Neural cell (in vitro differentiated cells): ENCODE data around the gene SLC7A6. TPM values are rescaled to one million over a fixed set of nuclear protein-coding genes. Genes with fewer than 3 reads are reported as not detected.

Experiments
- H2AFZ ChIP-seq: fragments of 200-600, 300-800 bp; sonication (generic), shearing (Covaris generic); 2 replicates; pipeline ENCODE4 v1.6.0; 2014; ENCODE audit warnings: low read depth, mild to moderate bottlenecking, antibody characterized with exemption, low read length, moderate library complexity
- H3F3A ChIP-seq: fragments of 200-600 bp; shearing (Covaris generic); 2 replicates; pipeline ENCODE4 v1.6.1; 2016; ENCODE audit warnings: mild to moderate bottlenecking, moderate library complexity, mixed read lengths, antibody characterized with exemption, low read length; ENCODE audit not compliant: insufficient read depth, poor library complexity, severe bottlenecking
- H3K27ac ChIP-seq: fragments of 200-600, 300-800 bp; sonication (generic), shearing (Covaris generic); 2 replicates; pipeline ENCODE4 v1.5.1; 2014; ENCODE audit warnings: mild to moderate bottlenecking, low read length, moderate library complexity
- H3K27me3 ChIP-seq: fragments of 300-800, 200-600 bp; sonication (generic), shearing (Covaris generic); 2 replicates; pipeline ENCODE4 v1.6.0; 2014; ENCODE audit warnings: mild to moderate bottlenecking, low read depth, low read length, moderate library complexity; ENCODE audit not compliant: insufficient read depth
- H3K36me3 ChIP-seq: fragments of 300-800, 200-600 bp; sonication (generic), shearing (Covaris generic); 2 replicates; pipeline ENCODE4 v1.5.1; 2014; ENCODE audit warnings: mild to moderate bottlenecking, antibody characterized with exemption, low read length, moderate library complexity; ENCODE audit not compliant: insufficient read depth
- H3K4me2 ChIP-seq: fragments of 300-800, 200-600 bp; sonication (generic), shearing (Covaris generic); 2 replicates; pipeline ENCODE4 v1.6.0; 2014; ENCODE audit warnings: mild to moderate bottlenecking, low read length
- H3K4me3 ChIP-seq: fragments of 300-800, 200-600 bp; sonication (generic), shearing (Covaris generic); 2 replicates; pipeline ENCODE4 v1.5.1; 2014; ENCODE audit warnings: mild to moderate bottlenecking, low read length, moderate library complexity
- H3K79me2 ChIP-seq: fragments of 200-600 bp; shearing (Covaris generic); replicated peaks from 2 replicates; pipeline ENCODE4 v1.6.0; 2014; ENCODE audit warnings: mild to moderate bottlenecking, low read length, moderate library complexity; ENCODE audit not compliant: insufficient read depth
- H3K9ac ChIP-seq: fragments of 300-800, 200-600 bp; sonication (generic), shearing (Covaris generic); 2 replicates; pipeline ENCODE4 v1.6.1; 2016; ENCODE audit warnings: mild to moderate bottlenecking, low read length, mixed read lengths
- H3K9me2 ChIP-seq: fragments of 200-600 bp; shearing (Covaris generic); 2 replicates; pipeline ENCODE4 v1.6.1; 2016; ENCODE audit warnings: mild to moderate bottlenecking, low read length, mixed read lengths; ENCODE audit not compliant: insufficient read depth
- H3K9me3 ChIP-seq: fragments of 200-600, 300-800 bp; sonication (generic), shearing (Covaris generic); 2 replicates; pipeline ENCODE4 v1.6.1; 2016; ENCODE audit warnings: mild to moderate bottlenecking, mixed run types, low read length, moderate library complexity, mixed read lengths
- H4K20me1 ChIP-seq: fragments of 200-600 bp; shearing (Covaris generic); 2 replicates; pipeline ENCODE4 v1.6.1; 2016; ENCODE audit warnings: mild to moderate bottlenecking, mixed run types; ENCODE audit not compliant: insufficient read depth
- EP300 ChIP-seq: fragments of 450-650 bp; conservative IDR thresholded peaks from 2 replicates; pipeline ENCODE4 v1.6.1; 2014; ENCODE audit warnings: antibody characterized with exemption, mild to moderate bottlenecking, moderate library complexity; ENCODE audit not compliant: poor library complexity, severe bottlenecking
- EZH2 ChIP-seq: fragments of 200-600, 300-800 bp; shearing (Covaris generic), sonication (generic); IDR thresholded peaks from 2 replicates; pipeline ENCODE4 v1.6.1; 2014; ENCODE audit warnings: antibody characterized with exemption, low read length, borderline replicate concordance, mild to moderate bottlenecking; ENCODE audit not compliant: insufficient read depth, poor library complexity, severe bottlenecking
- MXI1 ChIP-seq: fragments of 450-650 bp; conservative IDR thresholded peaks from 2 replicates; pipeline ENCODE4 v1.6.1; 2014; ENCODE audit warnings: antibody characterized with exemption, mild to moderate bottlenecking; ENCODE audit not compliant: poor library complexity, severe bottlenecking
- POLR2AphosphoS5 ChIP-seq: IDR thresholded peaks from 2 replicates; pipeline ENCODE4 v1.6.1; 2012
- RAD21 ChIP-seq: fragments of 450-650 bp; conservative IDR thresholded peaks from 2 replicates; pipeline ENCODE4 v1.6.1; 2014; ENCODE audit warnings: antibody characterized with exemption, mild to moderate bottlenecking, moderate library complexity
- SMC3 ChIP-seq: fragments of 450-650 bp; conservative IDR thresholded peaks from 2 replicates; pipeline ENCODE4 v1.6.1; 2014; ENCODE audit warnings: antibody characterized with exemption, mild to moderate bottlenecking, moderate library complexity; ENCODE audit not compliant: poor library complexity
- TAF1 ChIP-seq: IDR thresholded peaks from 2 replicates; pipeline ENCODE4 v1.6.1; 2012; ENCODE audit warnings: low read depth
- polyA minus RNA-seq: library from RNA; depleted of rRNA, polyadenylated mRNA; stranded (reverse); fragments of >200 nt; gene quantifications from 2 replicates; pipeline ENCODE4 v1.2.3, GENCODE V29; 2014
- polyA plus RNA-seq: library from polyadenylated mRNA; depleted of rRNA; stranded (reverse); fragments of >200 nt; gene quantifications from 2 replicates; pipeline ENCODE4 v1.2.3, GENCODE V29; 2014
- TF ChIP-seq, protein P1 (sequence below): fragments of 450-650 bp; IDR thresholded peaks from 2 replicates; pipeline ENCODE4 v1.5.1; 2014; ENCODE audit warnings: antibody characterized with exemption, mild to moderate bottlenecking, moderate library complexity; ENCODE audit not compliant: poor library complexity, severe bottlenecking
- TF ChIP-seq, protein P2 (sequence below): IDR thresholded peaks from 2 replicates; pipeline ENCODE4 v1.6.1; 2012; ENCODE audit warnings: borderline replicate concordance

SLC7A6 gene
- polyA plus RNA-seq (36.0 and 39.3 TPM in 2 replicates), polyA minus RNA-seq (24.2 and 38.5 TPM in 2 replicates)

DNA sequence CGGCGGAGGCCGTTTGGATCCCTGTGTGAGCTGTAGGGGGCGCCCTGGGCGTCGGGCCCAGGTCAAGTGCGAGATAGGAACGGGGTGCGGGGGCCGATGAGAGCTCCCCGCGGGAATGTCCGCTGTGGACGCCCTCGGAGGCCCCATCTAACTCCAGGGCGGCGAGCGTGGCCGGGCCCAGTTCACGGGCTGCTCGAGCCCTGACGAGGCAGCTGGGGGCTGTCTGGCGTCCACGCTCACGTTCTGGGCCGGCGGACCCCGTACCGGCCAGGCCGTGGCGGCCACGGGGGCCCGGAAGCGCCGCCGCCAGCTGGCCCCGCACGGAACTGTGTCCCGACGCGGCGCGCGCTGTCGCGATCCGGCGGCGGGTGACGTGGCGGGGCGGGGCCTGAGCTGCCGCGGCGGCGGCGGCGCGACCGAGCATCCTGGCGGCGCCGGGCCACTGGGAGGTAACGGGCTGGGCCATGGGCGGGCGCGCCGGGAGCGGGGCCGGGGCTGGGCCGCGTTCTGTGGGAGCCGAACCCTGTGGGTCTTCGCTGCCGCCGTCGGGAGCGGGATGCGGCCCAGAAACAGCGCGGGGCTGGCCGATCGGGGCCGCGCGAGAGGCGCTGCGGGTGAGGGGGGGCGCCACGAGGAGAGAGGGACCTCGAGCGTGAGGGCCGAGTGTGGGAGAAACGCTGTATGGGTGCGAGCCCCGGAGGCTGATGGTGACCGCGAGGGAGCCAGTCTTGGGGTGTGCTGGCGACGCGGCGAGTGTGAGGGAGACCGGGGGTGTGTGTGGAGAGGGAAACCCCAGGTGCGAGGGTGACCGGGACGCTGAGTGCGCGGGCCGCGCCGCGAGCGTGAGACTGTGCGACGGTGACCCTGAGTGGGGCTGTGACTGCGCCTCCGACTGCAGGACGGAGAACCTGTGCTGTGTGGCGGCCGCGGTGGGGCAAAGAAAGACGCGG is at the start of gene SLC7A6:
TSS of gene SLC7A6 (plus strand) at position 399 of the 950 bp plus-strand sequence. CDS start 10,201 bp downstream, outside the sequence.
- Histone ChIP-seq H3K9ac (peak within 1 kb of the TSS; percentile 81), H3K79me2 (no peaks in the 10 kb centered on the region), H3K4me2 (peak within 1 kb of the TSS; percentile 36), H3F3A (peaks cover 3% of the 10 kb centered on the region), H3K27me3 (no peaks in the 10 kb centered on the region), H2AFZ (peak within 1 kb of the TSS; percentile 69), H3K36me3 (no peaks in the 10 kb centered on the region), H3K27ac (peak within 1 kb of the TSS; percentile 68), H3K9me2 (no peaks in the 10 kb centered on the region), H3K4me3 (peak within 1 kb of the TSS; percentile 97), H4K20me1 (no peaks in the 10 kb centered on the region), H3K9me3 (no peaks in the 10 kb centered on the region)
- TF ChIP-seq POLR2AphosphoS5 (peak; percentile 61), SMC3 (peak; percentile 43), RAD21 (peak; percentile 26), EP300 (peak; percentile 52), TAF1 (no peak), EZH2 (no peak), MXI1 (peak; percentile 94)
- TF ChIP-seq, protein P1, sequence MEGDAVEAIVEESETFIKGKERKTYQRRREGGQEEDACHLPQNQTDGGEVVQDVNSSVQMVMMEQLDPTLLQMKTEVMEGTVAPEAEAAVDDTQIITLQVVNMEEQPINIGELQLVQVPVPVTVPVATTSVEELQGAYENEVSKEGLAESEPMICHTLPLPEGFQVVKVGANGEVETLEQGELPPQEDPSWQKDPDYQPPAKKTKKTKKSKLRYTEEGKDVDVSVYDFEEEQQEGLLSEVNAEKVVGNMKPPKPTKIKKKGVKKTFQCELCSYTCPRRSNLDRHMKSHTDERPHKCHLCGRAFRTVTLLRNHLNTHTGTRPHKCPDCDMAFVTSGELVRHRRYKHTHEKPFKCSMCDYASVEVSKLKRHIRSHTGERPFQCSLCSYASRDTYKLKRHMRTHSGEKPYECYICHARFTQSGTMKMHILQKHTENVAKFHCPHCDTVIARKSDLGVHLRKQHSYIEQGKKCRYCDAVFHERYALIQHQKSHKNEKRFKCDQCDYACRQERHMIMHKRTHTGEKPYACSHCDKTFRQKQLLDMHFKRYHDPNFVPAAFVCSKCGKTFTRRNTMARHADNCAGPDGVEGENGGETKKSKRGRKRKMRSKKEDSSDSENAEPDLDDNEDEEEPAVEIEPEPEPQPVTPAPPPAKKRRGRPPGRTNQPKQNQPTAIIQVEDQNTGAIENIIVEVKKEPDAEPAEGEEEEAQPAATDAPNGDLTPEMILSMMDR, result peak; percentile 85
- TF ChIP-seq, protein P2, sequence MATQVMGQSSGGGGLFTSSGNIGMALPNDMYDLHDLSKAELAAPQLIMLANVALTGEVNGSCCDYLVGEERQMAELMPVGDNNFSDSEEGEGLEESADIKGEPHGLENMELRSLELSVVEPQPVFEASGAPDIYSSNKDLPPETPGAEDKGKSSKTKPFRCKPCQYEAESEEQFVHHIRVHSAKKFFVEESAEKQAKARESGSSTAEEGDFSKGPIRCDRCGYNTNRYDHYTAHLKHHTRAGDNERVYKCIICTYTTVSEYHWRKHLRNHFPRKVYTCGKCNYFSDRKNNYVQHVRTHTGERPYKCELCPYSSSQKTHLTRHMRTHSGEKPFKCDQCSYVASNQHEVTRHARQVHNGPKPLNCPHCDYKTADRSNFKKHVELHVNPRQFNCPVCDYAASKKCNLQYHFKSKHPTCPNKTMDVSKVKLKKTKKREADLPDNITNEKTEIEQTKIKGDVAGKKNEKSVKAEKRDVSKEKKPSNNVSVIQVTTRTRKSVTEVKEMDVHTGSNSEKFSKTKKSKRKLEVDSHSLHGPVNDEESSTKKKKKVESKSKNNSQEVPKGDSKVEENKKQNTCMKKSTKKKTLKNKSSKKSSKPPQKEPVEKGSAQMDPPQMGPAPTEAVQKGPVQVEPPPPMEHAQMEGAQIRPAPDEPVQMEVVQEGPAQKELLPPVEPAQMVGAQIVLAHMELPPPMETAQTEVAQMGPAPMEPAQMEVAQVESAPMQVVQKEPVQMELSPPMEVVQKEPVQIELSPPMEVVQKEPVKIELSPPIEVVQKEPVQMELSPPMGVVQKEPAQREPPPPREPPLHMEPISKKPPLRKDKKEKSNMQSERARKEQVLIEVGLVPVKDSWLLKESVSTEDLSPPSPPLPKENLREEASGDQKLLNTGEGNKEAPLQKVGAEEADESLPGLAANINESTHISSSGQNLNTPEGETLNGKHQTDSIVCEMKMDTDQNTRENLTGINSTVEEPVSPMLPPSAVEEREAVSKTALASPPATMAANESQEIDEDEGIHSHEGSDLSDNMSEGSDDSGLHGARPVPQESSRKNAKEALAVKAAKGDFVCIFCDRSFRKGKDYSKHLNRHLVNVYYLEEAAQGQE, result peak; percentile 71

DNA sequence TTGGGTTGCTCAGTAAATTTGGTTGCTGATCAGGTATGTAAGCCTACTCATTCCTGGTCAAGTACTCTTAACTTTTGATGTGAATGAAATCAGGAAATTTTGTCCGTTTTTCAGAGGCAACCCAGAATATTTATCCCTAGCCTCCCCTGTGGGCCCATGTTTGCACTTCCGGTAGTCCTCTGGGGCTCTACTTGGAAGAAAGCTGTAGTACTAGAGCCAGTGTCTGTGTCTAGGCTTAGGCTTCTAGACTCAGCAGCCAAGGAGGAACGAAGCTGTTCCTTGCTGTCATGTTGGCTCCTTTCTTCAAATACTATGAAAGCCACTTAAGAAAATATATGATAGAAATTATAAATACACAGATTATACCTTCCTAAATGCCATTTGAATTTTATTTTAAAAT is 49.6 kb upstream of the SLC7A6 start:
- H3K27ac ChIP-seq, result no peak overlapping the region
- H3K4me3 ChIP-seq, result no peak overlapping the region
- H3K4me2 ChIP-seq, result no peak overlapping the region
- H3K79me2 ChIP-seq, result no peaks in the 10 kb centered on the region
- no peak overlapping the region for H3K9ac ChIP-seq
- no peaks in the 10 kb centered on the region for H3F3A ChIP-seq
- no peak overlapping the region for H2AFZ ChIP-seq
- H3K9me3 ChIP-seq, result no peaks in the 10 kb centered on the region
- H3K36me3 ChIP-seq, result no peaks in the 10 kb centered on the region
- H3K9me2 ChIP-seq, result no peaks in the 10 kb centered on the region
- TF ChIP-seq, protein P1, result no peak
- TF ChIP-seq EP300, result no peak
- TF ChIP-seq, protein P2, result no peak
- no peaks in the 10 kb centered on the region for H3K27me3 ChIP-seq
- H4K20me1 ChIP-seq, result no peaks in the 10 kb centered on the region
